Mesendoderm (in vitro differentiated cells): ENCODE data around the gene HSPA8.
"Not testable (repeated sequence)": the region's sequence is repeated elsewhere in the genome, so short reads cannot be mapped to it uniquely, and the experiment has no call there.

Source experiments
- DNase-seq: peaks from one replicate; pipeline ENCODE4 v3.0.0; 2013
- H2AK5ac ChIP-seq: 2 replicates; pipeline ENCODE4 v1.6.1; 2013; ENCODE audit warnings: low read length, inconsistent platforms
- H2BK120ac ChIP-seq: 2 replicates; pipeline ENCODE4 v1.6.1; 2013; ENCODE audit warnings: low read depth, mild to moderate bottlenecking, low read length, moderate library complexity, mixed read lengths
- H2BK15ac ChIP-seq: replicated peaks from 2 replicates; pipeline ENCODE4 v1.6.1; 2013; ENCODE audit warnings: low read depth, mild to moderate bottlenecking, moderate library complexity
- H2BK5ac ChIP-seq: 2 replicates; pipeline ENCODE4 v1.6.1; 2013; ENCODE audit warnings: low read length, inconsistent platforms
- H3K18ac ChIP-seq: 2 replicates; pipeline ENCODE4 v1.6.1; 2013; ENCODE audit warnings: mild to moderate bottlenecking, low read length, mixed read lengths
- H3K23ac ChIP-seq: one replicate; pipeline ENCODE4 v1.6.1; 2013; ENCODE audit warnings: low read length
- H3K27ac ChIP-seq: 2 replicates; pipeline ENCODE4 v1.5.1; 2013; ENCODE audit warnings: low read depth, mild to moderate bottlenecking, inconsistent platforms, low read length, moderate library complexity
- H3K27me3 ChIP-seq: 2 replicates; pipeline ENCODE4 v1.6.1; 2013; ENCODE audit warnings: low read length, control low read depth, mild to moderate bottlenecking, inconsistent platforms; ENCODE audit not compliant: insufficient read depth, poor library complexity
- H3K36me3 ChIP-seq: 2 replicates; pipeline ENCODE4 v1.6.1; 2013; ENCODE audit warnings: low read length, inconsistent platforms; ENCODE audit not compliant: control insufficient read depth, insufficient read depth
- H3K4ac ChIP-seq: one replicate; pipeline ENCODE4 v1.6.1; 2013; ENCODE audit warnings: low read depth, mild to moderate bottlenecking, low read length, moderate library complexity
- H3K4me1 ChIP-seq: 2 replicates; pipeline ENCODE4 v1.6.1; 2013; ENCODE audit warnings: low read depth, low read length, inconsistent platforms; ENCODE audit not compliant: control insufficient read depth
- H3K4me2 ChIP-seq: 2 replicates; pipeline ENCODE4 v1.6.1; 2013; ENCODE audit warnings: low read length
- H3K4me3 ChIP-seq: 2 replicates; pipeline ENCODE4 v1.5.1; 2013; ENCODE audit warnings: mild to moderate bottlenecking, low read length
- H3K56ac ChIP-seq: one replicate; pipeline ENCODE4 v1.6.1; 2013; ENCODE audit warnings: low read length
- H3K79me1 ChIP-seq: 2 replicates; pipeline ENCODE4 v1.6.1; 2013; ENCODE audit warnings: low read length, inconsistent platforms
- H3K79me2 ChIP-seq: 2 replicates; pipeline ENCODE4 v1.6.1; 2013; ENCODE audit warnings: mild to moderate bottlenecking, low read length; ENCODE audit not compliant: control insufficient read depth, insufficient read depth
- H3K9ac ChIP-seq: 2 replicates; pipeline ENCODE4 v1.6.1; 2013; ENCODE audit warnings: low read length, inconsistent platforms
- H4K5ac ChIP-seq: one replicate; pipeline ENCODE4 v1.6.1; 2013; ENCODE audit warnings: low read length
- H4K8ac ChIP-seq: one replicate; pipeline ENCODE4 v1.6.1; 2013; ENCODE audit warnings: low read depth, mild to moderate bottlenecking, control low read depth, low read length, moderate library complexity
- WGBS: extraction: QIAGEN DNeasy Blood & Tissue Kit; methylation state at CpG from one replicate; pipeline ENCODE4 v1.1.7; 2013; ENCODE audit warnings: low lambda C conversion rate, missing lambda C conversion rate; ENCODE audit not compliant: insufficient coverage; ENCODE audit errors: extremely low coverage; 5-methylcytosine and 5-hydroxymethylcytosine counted together

The HSPA8 gene

DNA sequence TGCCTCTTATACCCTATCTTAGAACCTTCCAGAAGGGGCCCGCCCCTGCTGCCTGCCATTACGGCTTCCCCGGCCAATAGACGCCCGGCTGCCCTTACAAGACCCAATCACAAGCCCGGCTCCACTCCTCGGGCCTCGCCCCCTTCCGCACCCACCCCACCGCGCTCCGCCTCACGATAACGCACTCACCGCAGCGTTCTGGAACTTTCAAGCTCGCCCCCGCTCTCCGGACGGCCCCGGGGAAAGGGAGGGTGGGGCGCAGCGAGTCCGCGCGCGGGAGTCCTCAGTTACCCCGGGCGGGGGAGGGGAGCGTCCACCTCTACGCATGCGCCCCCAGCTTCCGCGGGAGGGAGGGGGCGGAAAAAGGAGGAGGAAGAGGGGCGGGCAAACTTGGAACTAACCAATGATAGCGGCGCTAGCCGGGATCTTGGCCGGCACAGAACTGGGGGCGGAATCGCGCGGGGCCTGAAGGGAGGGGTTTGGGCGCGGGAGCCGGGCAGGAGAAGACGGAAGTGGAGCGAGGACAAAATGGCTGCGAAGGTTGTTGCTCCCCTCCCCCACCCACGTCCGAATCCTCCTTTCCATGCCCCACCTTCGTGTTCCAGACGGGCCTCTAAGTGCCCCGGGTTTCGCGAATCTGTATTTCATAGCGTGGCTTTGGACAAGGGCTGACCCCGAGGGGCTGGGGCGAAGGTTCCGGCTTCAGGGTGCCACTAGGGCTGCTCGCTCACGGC, 389 bp upstream of the HSPA8 start:
- H3K4ac ChIP-seq = peak overlapping the region; percentile 94
- peaks cover 37% of the 10 kb centered on the region for H3K79me2 ChIP-seq
- no peak overlapping the region for H4K5ac ChIP-seq
- H2AK5ac ChIP-seq = no peak overlapping the region
- H2BK120ac ChIP-seq = peak overlapping the region; percentile 95
- peak overlapping the region; percentile 97 for H3K56ac ChIP-seq
- peak overlapping the region; percentile 76 for H3K4me3 ChIP-seq
- H4K8ac ChIP-seq = peak overlapping the region; percentile 98
- peaks cover 24% of the 10 kb centered on the region for H3K36me3 ChIP-seq
- H3K9ac ChIP-seq = peak overlapping the region; percentile 96
- peaks cover 2% of the 10 kb centered on the region for H3K4me1 ChIP-seq
- no peak overlapping the region for H3K23ac ChIP-seq
- H3K27ac ChIP-seq = peak overlapping the region; percentile 99
- no peaks in the 10 kb centered on the region for H3K79me1 ChIP-seq
- H3K4me2 ChIP-seq = peak overlapping the region; percentile 6
- H3K27me3 ChIP-seq = no peaks in the 10 kb centered on the region
- H2BK15ac ChIP-seq = no peak overlapping the region
- peak; percentile 99 for DNase-seq
- WGBS = no CpG with 5 or more reads among the region's 63 CpGs
- H3K18ac ChIP-seq = peak overlapping the region; percentile 94
- peak overlapping the region; percentile 94 for H2BK5ac ChIP-seq

DNA sequence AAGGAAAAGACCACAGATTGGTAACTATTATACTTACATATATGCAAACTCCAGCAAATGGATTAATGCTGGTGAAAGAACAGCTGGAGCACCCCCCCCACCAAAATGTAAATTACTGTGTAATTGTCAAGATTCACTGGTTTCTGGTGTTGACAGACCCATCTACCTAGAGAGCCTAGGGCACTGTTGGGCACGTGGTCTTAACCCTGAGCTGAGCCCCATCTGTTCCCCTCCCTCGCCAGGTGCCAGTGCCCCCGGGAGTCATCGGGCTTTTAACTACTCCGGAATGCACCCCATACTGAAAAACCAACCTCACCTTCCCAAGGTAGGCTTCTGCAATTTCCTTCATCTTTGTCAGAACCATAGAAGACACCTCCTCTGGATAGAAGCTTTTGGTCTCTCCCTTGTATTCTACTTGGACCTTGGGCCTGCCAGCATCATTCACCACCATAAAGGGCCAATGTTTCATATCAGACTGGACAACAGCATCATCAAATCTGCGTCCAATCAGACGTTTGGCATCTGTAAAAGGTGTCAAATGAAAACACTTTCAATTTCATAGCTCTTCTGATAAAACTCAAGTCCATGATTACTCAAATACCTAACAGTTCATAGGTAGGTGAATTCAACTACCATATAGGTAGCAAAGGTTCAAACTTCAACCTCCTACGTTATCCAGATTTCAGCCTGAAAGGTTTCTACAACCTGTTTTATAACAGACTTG, 1.5 kb downstream of the HSPA8 start:
- peaks cover 31% of the 10 kb centered on the region for H3K36me3 ChIP-seq
- no peak overlapping the region for H2BK15ac ChIP-seq
- peaks cover 2% of the 10 kb centered on the region for H3K4me1 ChIP-seq
- peaks cover 37% of the 10 kb centered on the region for H3K79me2 ChIP-seq
- H3K4ac ChIP-seq = no peak overlapping the region
- DNase-seq = no peak
- peak overlapping the region; percentile 97 for H3K4me3 ChIP-seq
- no peaks in the 10 kb centered on the region for H3K27me3 ChIP-seq
- peak overlapping the region; percentile 78 for H3K4me2 ChIP-seq
- H3K56ac ChIP-seq = peak overlapping the region; percentile 92
- peaks cover 3% of the 10 kb centered on the region for H3K79me1 ChIP-seq
- H2BK5ac ChIP-seq = no peak overlapping the region
- no peak overlapping the region for H2AK5ac ChIP-seq
- no CpG with 5 or more reads among the region's 8 CpGs for WGBS
- no peak overlapping the region for H4K5ac ChIP-seq
- no peak overlapping the region for H3K27ac ChIP-seq
- no peak overlapping the region for H4K8ac ChIP-seq
- no peak overlapping the region for H3K23ac ChIP-seq
- H3K18ac ChIP-seq = no peak overlapping the region
- H3K9ac ChIP-seq = peak overlapping the region; percentile 93
- no peak overlapping the region for H2BK120ac ChIP-seq

DNA sequence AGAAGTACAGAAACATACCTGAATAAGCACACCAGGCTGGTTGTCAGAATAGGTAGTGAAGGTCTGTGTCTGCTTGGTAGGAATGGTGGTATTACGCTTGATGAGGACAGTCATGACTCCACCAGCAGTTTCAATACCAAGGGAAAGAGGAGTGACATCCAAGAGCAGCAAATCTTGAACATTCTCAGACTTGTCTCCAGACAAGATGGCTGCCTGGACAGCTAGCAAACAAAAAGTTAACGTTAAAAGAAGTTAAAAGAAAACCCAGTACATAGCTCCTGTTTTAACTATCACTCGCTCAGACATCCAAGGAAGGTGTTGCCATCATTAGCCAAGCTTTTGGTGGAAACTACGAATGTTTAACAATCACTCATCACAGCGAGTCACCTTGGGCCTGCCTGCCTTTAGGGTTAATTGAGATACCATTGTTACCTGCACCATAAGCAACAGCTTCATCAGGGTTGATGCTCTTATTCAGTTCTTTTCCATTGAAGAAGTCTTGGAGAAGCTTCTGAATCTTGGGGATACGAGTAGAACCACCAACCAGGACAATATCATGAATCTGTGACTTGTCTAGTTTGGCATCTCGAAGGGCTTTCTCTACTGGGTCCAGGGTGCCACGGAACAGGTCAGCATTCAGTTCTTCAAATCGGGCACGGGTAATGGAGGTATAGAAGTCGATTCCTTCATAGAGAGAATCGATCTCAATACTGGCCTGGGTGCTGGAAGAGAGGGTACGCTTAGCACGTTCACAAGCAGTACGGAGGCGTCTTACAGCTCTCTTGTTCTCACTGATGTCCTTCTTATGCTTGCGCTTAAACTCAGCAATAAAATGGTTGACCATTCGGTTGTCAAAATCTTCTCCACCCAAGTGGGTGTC, 2.7 kb downstream of the HSPA8 start:
- peak overlapping the region; percentile 97 for H3K4me3 ChIP-seq
- H2BK15ac ChIP-seq, H3K27me3 ChIP-seq, H3K79me1 ChIP-seq, H3K27ac ChIP-seq, H2AK5ac ChIP-seq, H4K8ac ChIP-seq, H3K4ac ChIP-seq, H3K18ac ChIP-seq, H2BK5ac ChIP-seq, H4K5ac ChIP-seq, H2BK120ac ChIP-seq, DNase-seq, H3K4me1 ChIP-seq, H3K23ac ChIP-seq: not testable (repeated sequence)
- peak overlapping the region; percentile 78 for H3K4me2 ChIP-seq
- H3K56ac ChIP-seq = peak overlapping the region; percentile 92
- peaks cover 37% of the 10 kb centered on the region for H3K79me2 ChIP-seq
- H3K9ac ChIP-seq = peak overlapping the region; percentile 93
- H3K36me3 ChIP-seq = peaks cover 31% of the 10 kb centered on the region
- no CpG with 5 or more reads among the region's 18 CpGs for WGBS

DNA sequence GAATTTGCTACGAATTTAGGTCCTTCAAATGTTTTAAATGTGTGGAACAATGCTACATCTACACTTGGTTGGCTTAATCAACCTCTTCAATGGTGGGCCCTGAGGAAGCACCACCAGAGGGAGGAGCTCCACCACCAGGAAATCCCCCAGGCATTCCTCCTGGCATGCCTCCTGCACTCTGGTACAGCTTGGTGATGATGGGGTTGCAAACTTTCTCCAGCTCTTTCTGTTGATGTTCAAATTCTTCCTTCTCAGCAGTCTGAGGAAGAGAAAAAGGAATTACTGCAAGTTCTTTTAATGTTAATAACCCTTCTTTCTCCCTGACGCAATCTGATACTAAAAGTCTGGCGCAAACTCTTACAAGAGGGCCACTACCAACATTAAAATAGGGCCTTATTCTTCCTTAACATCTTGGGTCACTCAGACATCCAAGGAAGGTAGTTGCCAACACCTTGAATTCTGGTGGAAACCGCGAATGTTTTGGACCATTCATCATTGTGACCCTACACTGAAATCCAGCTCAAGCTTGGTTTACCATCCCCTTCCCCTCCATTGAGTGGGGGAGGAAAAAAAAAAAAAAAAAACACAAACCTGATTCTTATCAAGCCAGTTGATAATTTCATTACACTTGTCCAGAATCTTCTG, 4.2 kb downstream of the HSPA8 start:
- H4K5ac ChIP-seq = no peak overlapping the region
- no peak overlapping the region for H3K27ac ChIP-seq
- H4K8ac ChIP-seq = no peak overlapping the region
- no peak overlapping the region for H2BK120ac ChIP-seq
- no peaks in the 10 kb centered on the region for H3K4me1 ChIP-seq
- H3K36me3 ChIP-seq = peaks cover 31% of the 10 kb centered on the region
- H3K56ac ChIP-seq = no peak overlapping the region
- no peak overlapping the region for H3K4me3 ChIP-seq
- no peak overlapping the region for H3K4ac ChIP-seq
- no peak overlapping the region for H3K18ac ChIP-seq
- no peak overlapping the region for H2BK15ac ChIP-seq
- no peak overlapping the region for H3K4me2 ChIP-seq
- no peak for DNase-seq
- no peak overlapping the region for H2AK5ac ChIP-seq
- no peak overlapping the region for H3K9ac ChIP-seq
- WGBS = no CpG with 5 or more reads among the region's 5 CpGs
- H3K79me2 ChIP-seq = peaks cover 36% of the 10 kb centered on the region
- peaks cover 3% of the 10 kb centered on the region for H3K79me1 ChIP-seq
- H3K23ac ChIP-seq = no peak overlapping the region
- no peaks in the 10 kb centered on the region for H3K27me3 ChIP-seq
- no peak overlapping the region for H2BK5ac ChIP-seq

DNA sequence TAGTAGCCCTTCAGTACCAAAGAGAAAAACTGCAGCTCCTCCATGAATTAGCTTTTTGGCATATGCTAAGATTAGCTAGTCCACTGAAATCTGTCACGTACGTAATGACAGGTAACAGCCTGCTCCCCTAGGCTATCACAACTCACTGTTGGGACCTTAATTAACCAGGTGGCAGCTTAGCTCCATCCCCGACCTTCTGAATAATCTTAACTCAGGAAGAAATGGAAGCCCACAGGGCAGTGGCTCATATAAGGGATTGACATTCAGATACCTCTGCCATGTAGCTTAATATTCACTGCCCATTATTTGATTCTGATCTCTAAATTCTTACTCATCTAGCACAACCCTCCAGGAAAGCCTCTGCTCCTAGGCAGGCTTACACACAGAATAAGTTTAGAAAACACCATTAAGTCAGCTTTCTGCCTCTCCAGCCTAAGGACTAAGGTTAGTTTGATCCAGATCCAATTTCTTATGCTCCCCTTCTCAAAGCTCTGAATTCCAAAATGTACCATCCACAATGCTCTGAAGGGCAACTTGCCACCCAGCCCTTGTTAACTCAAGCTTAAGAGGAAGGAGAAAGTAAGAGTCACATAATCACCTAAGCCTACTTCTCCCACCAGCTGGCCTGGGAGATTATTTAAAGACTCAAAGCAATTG, 5.0 kb downstream of the HSPA8 start:
- Histone ChIP-seq H3K79me1 (peaks cover 3% of the 10 kb centered on the region), H2BK5ac (no peak overlapping the region), H3K79me2 (peaks cover 36% of the 10 kb centered on the region), H3K9ac (no peak overlapping the region), H3K18ac (no peak overlapping the region), H3K4me1 (no peaks in the 10 kb centered on the region), H3K27ac (no peak overlapping the region), H3K36me3 (peaks cover 31% of the 10 kb centered on the region), H3K4me3 (no peak overlapping the region), H2BK15ac (no peak overlapping the region), H4K8ac (no peak overlapping the region), H3K56ac (no peak overlapping the region), H3K4me2 (no peak overlapping the region), H3K4ac (no peak overlapping the region), H2AK5ac (no peak overlapping the region), H2BK120ac (no peak overlapping the region), H3K27me3 (no peaks in the 10 kb centered on the region), H4K5ac (no peak overlapping the region), H3K23ac (no peak overlapping the region)
- WGBS = no CpG with 5 or more reads among the region's 3 CpGs
- no peak for DNase-seq
